ENCODE results near the gene FHAD1.

DNA sequence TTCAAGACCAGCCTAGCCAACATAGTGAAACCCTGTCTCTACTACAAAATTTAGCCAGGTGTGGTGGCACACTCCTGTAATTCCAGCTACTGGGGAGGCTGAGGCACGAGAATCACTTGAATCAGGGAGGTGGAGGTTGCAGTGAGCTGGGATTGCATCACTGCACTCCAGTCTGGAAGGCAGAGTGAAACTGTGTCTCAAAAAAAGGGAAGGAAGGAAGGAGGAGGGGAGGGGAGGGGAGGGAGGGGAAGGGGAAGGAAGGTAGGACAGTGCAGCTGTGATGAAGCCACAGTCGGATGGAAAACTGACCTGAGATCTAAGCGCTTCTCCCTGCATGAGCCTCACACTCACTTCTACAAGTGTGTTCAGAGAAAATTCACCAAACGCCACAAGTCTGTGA, 22.0 kb upstream of the FHAD1 start:
- TF ChIP-seq, protein P1, sequence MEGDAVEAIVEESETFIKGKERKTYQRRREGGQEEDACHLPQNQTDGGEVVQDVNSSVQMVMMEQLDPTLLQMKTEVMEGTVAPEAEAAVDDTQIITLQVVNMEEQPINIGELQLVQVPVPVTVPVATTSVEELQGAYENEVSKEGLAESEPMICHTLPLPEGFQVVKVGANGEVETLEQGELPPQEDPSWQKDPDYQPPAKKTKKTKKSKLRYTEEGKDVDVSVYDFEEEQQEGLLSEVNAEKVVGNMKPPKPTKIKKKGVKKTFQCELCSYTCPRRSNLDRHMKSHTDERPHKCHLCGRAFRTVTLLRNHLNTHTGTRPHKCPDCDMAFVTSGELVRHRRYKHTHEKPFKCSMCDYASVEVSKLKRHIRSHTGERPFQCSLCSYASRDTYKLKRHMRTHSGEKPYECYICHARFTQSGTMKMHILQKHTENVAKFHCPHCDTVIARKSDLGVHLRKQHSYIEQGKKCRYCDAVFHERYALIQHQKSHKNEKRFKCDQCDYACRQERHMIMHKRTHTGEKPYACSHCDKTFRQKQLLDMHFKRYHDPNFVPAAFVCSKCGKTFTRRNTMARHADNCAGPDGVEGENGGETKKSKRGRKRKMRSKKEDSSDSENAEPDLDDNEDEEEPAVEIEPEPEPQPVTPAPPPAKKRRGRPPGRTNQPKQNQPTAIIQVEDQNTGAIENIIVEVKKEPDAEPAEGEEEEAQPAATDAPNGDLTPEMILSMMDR (IDR thresholded peaks at IDR 0.05): no peak
- TF ChIP-seq EP300 (IDR thresholded peaks at IDR 0.05; ENCODE audit: borderline replicate concordance in 1 of 2, low read depth in 1 of 2, low read length in 1 of 2) (no peak), SIN3A (IDR thresholded peaks at IDR 0.05; ENCODE audit: borderline replicate concordance, low read depth, low read length) (no peak), TAF1 (IDR thresholded peaks at IDR 0.05; ENCODE audit: borderline replicate concordance, low read depth, low read length) (no peak)

Data from SK-N-SH (cell line).